ENCODE measurements around the gene POLR3F. TPM values are rescaled to one million over a fixed set of nuclear protein-coding genes. Genes with fewer than 3 reads are reported as not detected.

Gene POLR3F
- 11.6 and 12.1 TPM in 2 replicates for total RNA-seq

GRCh38 chr20:18466894-18467730 lies at the start of gene POLR3F, which contains the start of gene DZANK1:
TSS of gene POLR3F (plus strand) at chr20:18467390. CDS start at chr20:18467507, 117 bp downstream.
TSS of gene DZANK1 (minus strand) at chr20:18467030. CDS start at chr20:18465358, 1,672 bp downstream.

GRCh38 chr20:18496740-18497592 lies 29.8 kb downstream of the POLR3F start, which contains the start of gene RBBP9:
TSS of gene RBBP9 (minus strand) at chr20:18497225. CDS start at chr20:18497167, 58 bp downstream.

GRCh38 chr20:18507218-18508191 lies 40.3 kb downstream of the POLR3F start, which contains the start of gene SEC23B:
TSS of gene SEC23B (plus strand) at chr20:18507940. CDS start at chr20:18510836, 2,896 bp downstream.

Other genes starting within 250 kb of the POLR3F start
- 21.7 and 23.0 TPM in 2 replicates for gene ZNF133, start 178.9 kb upstream of the POLR3F start, total RNA-seq
- gene DZANK1, start 360 bp upstream of the POLR3F start, total RNA-seq = 1.1 and 1.7 TPM in 2 replicates
- gene RBBP9, start 29.8 kb downstream of the POLR3F start, total RNA-seq = 12.9 and 16.2 TPM in 2 replicates
- gene SEC23B, start 40.5 kb downstream of the POLR3F start, total RNA-seq = 56.9 and 67.4 TPM in 2 replicates
- 39.2 and 39.3 TPM in 2 replicates for gene SMIM26, start 100.0 kb downstream of the POLR3F start, total RNA-seq
- gene DTD1, start 120.7 kb downstream of the POLR3F start, total RNA-seq = 40.1 and 48.6 TPM in 2 replicates